H54 (cell line): ENCODE measurements around the gene SLC25A22.

Experiments used
- DNase-seq: peaks from one replicate; pipeline ENCODE4 v3.0.0; 2011; ENCODE audit warnings: low spot score, mixed read lengths; ENCODE audit not compliant: insufficient read length
- FAIRE-seq: peaks from 3 replicates; lab custom pipeline; 2011; peaks lifted over from hg19 to GRCh38; lab: Jason Lieb, UNC
- POLR2A ChIP-seq: IDR thresholded peaks from 2 replicates; pipeline ENCODE4 v1.6.1; 2011; ENCODE audit warnings: low read depth, mild to moderate bottlenecking, low read length

SLC25A22 gene

DNA sequence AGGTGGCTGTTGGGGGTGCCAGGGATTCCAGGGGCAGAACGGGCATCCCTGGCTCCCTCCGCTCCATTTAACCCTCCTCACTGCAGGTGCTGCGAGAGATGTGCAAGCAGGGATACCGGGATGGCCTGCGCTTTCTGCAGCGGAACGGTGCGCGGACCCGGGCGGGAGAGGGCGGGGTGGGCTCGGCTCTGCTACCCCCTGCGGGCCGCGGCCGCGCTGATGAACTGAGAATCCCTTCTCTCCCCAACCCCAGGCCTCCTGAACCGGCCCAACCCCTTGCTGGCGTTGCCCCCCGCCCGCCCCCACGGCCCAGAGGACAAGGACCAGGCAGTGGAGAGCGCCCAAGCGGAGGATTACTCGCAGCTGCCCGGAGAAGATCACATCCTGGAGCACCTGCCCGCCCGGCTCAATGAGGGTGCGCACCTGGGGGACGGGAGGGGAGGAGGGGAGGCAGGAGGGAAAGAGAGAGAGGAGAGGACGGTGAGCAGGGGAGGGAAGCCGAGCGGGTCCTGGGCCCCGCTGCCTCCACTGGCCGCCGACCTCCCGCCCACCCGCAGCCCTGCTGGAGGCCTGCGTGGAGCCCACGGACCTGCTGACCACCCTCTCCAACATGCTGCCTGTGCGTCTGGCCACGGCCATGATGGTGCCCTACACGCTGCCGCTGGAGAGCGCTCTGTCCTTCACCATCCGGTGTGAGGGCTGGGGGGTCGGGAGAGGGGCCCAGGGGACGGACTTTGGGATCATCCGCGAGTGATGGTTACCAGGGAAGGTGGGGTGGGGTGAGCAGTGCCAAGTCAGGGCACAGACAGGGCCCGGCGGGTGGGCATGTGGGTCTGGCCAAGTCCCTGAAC lies 25.6 kb upstream of the SLC25A22 start:
- FAIRE-seq, result no peak
- TF ChIP-seq POLR2A, result no peak
- DNase-seq, result no peak

GRCh38 chr11:821512-822371 lies 23.7 kb upstream of the SLC25A22 start:
- DNase-seq (no peak), FAIRE-seq (no peak)
- peak; percentile 18 for TF ChIP-seq POLR2A

- DNase-seq, result peak; percentile 98
- FAIRE-seq, result peak; percentile 43
- no peak; the same call in 1 of the 2 replicates for TF ChIP-seq POLR2A
Observed at GRCh38 chr11:820655-821511, 22.8 kb upstream of the SLC25A22 start.

GRCh38 chr11:819943-820649 lies 22.0 kb upstream of the SLC25A22 start:
- DNase-seq, result peak; percentile 77
- TF ChIP-seq POLR2A, result peak; percentile 42
- FAIRE-seq, result no peak

DNA sequence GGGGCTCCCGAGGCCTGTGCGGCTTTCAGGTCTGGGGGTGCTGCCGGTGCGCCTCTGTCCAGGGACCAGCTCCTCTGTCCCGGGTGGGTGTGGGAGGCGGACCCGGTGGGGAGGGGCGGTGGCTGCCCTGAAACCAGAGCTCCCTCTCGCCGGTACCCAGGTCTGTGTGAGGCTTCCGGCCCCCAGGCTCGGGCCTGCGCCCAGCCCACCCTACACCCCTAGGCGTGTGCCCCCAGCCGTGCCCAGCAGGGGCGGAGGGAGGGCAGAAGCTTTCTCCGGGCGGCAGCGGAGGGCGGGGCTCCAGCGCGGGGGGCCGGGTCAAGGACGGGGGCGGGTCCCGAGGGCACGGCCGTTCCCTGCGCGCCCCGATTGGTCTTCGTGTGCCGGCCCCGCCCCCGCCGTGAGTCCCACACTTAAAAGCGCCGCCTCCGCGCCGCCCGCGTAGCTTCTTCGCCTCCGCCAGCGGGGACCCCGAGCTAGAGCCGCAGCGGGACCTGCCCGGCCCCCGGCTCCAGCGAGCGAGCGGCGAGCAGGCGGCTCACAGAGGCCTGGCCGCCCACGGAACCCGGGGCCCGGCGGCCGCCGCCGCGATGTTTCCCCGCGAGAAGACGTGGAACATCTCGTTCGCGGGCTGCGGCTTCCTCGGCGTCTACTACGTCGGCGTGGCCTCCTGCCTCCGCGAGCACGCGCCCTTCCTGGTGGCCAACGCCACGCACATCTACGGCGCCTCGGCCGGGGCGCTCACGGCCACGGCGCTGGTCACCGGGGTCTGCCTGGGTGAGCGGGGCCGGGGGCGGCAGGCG lies 21.2 kb upstream of the SLC25A22 start:
- DNase-seq, result no peak
- no peak for FAIRE-seq
- TF ChIP-seq POLR2A, result peak; percentile 81

- TF ChIP-seq POLR2A, result no peak
- no peak for FAIRE-seq
- no peak for DNase-seq
Observed at GRCh38 chr11:818396-819128, 20.5 kb upstream of the SLC25A22 start, which contains the start of gene PNPLA2. TSS of gene PNPLA2 (plus strand) at chr11:818914. CDS start at chr11:819719, 805 bp downstream.

DNA sequence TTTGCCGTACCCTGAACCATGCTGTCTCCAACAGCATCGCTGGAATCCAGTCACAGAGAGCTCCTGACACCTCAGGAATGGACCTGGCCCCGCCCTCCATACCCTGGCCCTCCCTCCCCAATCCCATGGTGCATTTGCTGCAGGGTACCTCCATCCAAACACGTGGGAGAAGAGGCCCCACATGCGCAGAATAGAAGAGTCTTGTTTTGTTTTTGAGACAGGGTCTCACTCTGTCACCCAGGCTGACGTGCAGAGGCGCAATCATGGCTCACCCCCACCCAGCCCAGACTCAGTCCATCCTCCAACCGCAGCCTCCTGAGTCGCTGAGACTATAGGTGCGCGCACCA lies 18.3 kb upstream of the SLC25A22 start:
- TF ChIP-seq POLR2A, result no peak
- DNase-seq (no peak), FAIRE-seq (no peak)

- no peak for DNase-seq
- no peak for FAIRE-seq
- no peak for TF ChIP-seq POLR2A
Observed at GRCh38 chr11:815675-816432, 17.8 kb upstream of the SLC25A22 start.

DNA sequence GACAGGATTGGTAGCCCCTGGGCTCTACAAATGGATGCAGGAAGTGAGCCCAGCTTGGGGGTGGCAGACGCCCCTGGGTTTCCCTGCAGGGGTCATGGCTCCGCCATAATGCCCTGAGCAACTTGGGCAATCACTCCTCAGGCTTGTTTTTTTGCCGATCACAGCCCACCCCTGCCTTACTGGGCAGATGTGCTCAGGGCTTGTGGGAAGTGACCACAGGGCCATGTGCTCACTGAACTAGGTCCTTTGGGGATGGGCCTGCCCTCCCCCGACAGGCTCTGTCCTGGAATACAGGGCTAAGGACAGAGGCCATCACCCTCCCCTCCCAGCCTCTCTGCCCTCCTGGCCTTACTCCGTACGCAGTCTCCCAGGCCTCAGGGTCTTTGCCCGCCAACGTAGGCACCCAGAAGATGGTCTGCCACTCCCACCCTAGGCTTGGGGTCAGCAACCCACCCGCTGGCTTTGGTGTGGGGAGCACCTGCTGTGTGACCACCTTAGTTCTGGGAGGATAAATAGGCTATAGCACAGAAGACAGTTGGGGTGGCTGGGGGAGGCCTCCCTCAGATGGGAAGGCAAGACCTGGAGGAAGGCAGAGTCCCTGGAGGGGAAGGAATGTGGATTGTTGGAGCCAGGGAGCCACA lies 15.5 kb upstream of the SLC25A22 start:
- FAIRE-seq (no peak), DNase-seq (no peak)
- TF ChIP-seq POLR2A, result no peak

DNA sequence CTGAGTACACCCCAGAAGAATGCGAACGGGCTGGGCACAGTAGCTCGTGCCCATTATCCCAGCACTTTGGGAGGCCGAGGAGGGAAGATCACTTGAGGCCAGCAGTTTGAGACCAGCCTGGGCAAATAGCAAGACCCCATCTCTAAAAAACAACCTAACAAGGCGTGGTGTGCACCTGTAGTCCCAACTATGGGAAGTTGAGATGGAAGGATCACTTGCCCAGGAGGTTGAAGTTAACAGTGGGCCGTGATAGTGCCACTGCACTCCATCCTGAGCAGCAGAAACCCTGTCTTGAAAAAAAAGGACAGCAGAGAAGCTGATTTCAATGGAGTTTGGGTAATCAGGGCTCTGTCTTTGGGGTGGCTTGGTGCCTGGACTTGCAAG lies 15.0 kb upstream of the SLC25A22 start:
- DNase-seq (no peak), FAIRE-seq (no peak)
- TF ChIP-seq POLR2A, result no peak

GRCh38 chr11:812390-812789 lies 14.3 kb upstream of the SLC25A22 start:
- FAIRE-seq (no peak), DNase-seq (no peak)
- TF ChIP-seq POLR2A, result no peak
